Measurements from ENCODE around the gene CALD1.

Gene CALD1

DNA sequence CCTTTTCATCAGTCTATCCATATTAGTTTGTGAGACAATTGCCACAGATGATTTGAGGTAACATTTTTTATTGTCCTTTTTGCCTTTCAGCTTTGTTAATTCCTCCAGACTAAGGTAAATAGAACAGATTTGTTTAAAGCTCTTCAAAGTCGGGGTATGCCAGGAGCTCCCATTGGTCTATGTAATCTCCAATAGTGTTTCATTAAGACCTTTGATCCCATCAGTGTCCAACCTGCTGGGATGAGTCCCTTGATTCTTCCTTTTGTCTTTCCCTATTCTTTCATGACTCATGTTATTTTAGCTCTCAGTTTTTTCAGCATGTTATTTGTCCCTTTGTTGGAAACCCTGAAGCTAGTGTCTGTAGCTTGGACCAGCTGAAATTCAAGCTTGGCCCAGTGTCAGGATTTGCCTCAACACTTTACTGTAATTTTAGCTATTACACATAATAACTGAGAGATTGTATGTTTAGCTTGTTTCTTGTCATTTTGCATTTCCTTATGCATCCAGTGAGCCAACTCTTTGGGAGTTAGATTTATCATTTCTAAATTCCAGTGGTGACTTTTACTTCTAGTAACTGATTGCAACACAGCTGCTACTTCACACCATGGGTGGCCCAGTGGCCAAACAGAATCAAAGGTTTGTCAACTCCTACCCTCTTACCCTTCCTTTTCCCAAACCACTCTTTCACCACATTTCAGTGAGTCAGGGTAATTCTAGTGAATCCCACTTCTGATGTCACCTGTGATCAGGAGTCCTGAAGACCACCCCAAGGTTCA, 222.1 kb downstream of the CALD1 start:
- no peaks in the 10 kb centered on the region for H3K79me2 ChIP-seq (ENCODE audit: insufficient read depth, low read length)
- DNase-seq = no peak

DNA sequence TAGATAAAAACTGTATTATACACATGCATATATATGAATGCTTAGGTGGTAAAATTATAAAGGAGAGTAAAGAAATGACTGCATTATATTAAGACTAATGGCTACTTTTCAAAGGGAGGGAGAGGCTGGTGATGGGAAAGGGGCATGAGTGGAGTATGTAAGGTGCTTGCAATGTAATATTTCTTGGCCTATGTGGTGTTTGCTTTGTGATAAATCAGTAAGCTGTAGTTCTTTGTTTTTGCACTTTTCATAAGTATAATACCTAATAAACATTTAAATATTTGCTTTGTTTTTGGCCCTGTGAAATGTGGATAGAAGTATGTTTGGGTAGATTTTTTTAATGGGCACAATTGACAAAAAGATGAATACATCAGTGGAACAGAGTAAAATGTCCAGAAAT, 232.8 kb downstream of the CALD1 start:
- TF ChIP-seq EZH2 (IDR thresholded peaks at IDR 0.05; ENCODE audit: borderline replicate concordance, low read depth, low read length, severe bottlenecking) = no peak
- TF ChIP-seq, protein P1, sequence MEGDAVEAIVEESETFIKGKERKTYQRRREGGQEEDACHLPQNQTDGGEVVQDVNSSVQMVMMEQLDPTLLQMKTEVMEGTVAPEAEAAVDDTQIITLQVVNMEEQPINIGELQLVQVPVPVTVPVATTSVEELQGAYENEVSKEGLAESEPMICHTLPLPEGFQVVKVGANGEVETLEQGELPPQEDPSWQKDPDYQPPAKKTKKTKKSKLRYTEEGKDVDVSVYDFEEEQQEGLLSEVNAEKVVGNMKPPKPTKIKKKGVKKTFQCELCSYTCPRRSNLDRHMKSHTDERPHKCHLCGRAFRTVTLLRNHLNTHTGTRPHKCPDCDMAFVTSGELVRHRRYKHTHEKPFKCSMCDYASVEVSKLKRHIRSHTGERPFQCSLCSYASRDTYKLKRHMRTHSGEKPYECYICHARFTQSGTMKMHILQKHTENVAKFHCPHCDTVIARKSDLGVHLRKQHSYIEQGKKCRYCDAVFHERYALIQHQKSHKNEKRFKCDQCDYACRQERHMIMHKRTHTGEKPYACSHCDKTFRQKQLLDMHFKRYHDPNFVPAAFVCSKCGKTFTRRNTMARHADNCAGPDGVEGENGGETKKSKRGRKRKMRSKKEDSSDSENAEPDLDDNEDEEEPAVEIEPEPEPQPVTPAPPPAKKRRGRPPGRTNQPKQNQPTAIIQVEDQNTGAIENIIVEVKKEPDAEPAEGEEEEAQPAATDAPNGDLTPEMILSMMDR (IDR thresholded peaks at IDR 0.05; ENCODE audit: borderline replicate concordance, extremely low read depth, low read length, poor library complexity, severe bottlenecking) = no peak
- H3K9ac ChIP-seq (ENCODE audit: low read depth, low read length) = no peak overlapping the region

More for the DNA sequence above, 222.1 kb downstream of the CALD1 start:
- H3K4me3 ChIP-seq (ENCODE audit: low read depth in 1 of 2, low read length in 2 of 2) = no peak overlapping the region
- H3K4me1 ChIP-seq (ENCODE audit: insufficient read depth, low read length) = no peaks in the 10 kb centered on the region
- no peak for ATAC-seq (ENCODE audit: insufficient read depth, low read depth)
- TF ChIP-seq EZH2 (IDR thresholded peaks at IDR 0.05; ENCODE audit: borderline replicate concordance, low read depth, low read length, severe bottlenecking) = no peak
- TF ChIP-seq, protein P1 (IDR thresholded peaks at IDR 0.05; ENCODE audit: borderline replicate concordance, extremely low read depth, low read length, poor library complexity, severe bottlenecking) = no peak
- no peaks in the 10 kb centered on the region for H3K9me3 ChIP-seq (ENCODE audit: insufficient read depth, low read length, severe bottlenecking)
- H3K27ac ChIP-seq (ENCODE audit: low read length) = no peak overlapping the region
- H3K27me3 ChIP-seq (ENCODE audit: insufficient read depth, low read length, poor library complexity) = no peaks in the 10 kb centered on the region
- no peak overlapping the region for H3K9ac ChIP-seq (ENCODE audit: low read depth, low read length)
- no peak overlapping the region for H2AFZ ChIP-seq (ENCODE audit: low read depth, low read length)
- H3K36me3 ChIP-seq (ENCODE audit: insufficient read depth, low read length) = peaks cover 9% of the 10 kb centered on the region; the same call in 1 of the 2 replicates
- no peak overlapping the region for H3K4me2 ChIP-seq (ENCODE audit: insufficient read depth, low read length)
- H4K20me1 ChIP-seq (ENCODE audit: insufficient read depth, low read length) = no peaks in the 10 kb centered on the region

More for the DNA sequence above, 232.8 kb downstream of the CALD1 start:
- Histone ChIP-seq H3K9me3 (ENCODE audit: insufficient read depth, low read length, severe bottlenecking) (no peaks in the 10 kb centered on the region), H3K36me3 (ENCODE audit: insufficient read depth, low read length) (no peaks in the 10 kb centered on the region), H2AFZ (ENCODE audit: low read depth, low read length) (no peak overlapping the region), H3K4me3 (ENCODE audit: low read depth in 1 of 2, low read length in 2 of 2) (no peak overlapping the region), H3K4me1 (ENCODE audit: insufficient read depth, low read length) (no peaks in the 10 kb centered on the region), H3K27ac (ENCODE audit: low read length) (no peak overlapping the region), H3K27me3 (ENCODE audit: insufficient read depth, low read length, poor library complexity) (no peaks in the 10 kb centered on the region), H3K79me2 (ENCODE audit: insufficient read depth, low read length) (no peaks in the 10 kb centered on the region), H4K20me1 (ENCODE audit: insufficient read depth, low read length) (no peaks in the 10 kb centered on the region), H3K4me2 (ENCODE audit: insufficient read depth, low read length) (no peak overlapping the region)
- ATAC-seq (ENCODE audit: insufficient read depth, low read depth) (no peak), DNase-seq (no peak)

All from DND-41 (cell line).